ENCODE results near the gene CRTAC1. TPM values are rescaled to one million over a fixed set of nuclear protein-coding genes. Genes with fewer than 3 reads are reported as not detected.

The CRTAC1 gene
- total RNA-seq, 1 experiment from 2014 or later: 1.2 TPM

GRCh38 chr10:98000346-98000745 is 30.1 kb downstream of the CRTAC1 start:
- ATAC-seq (no peak), DNase-seq (ENCODE audit: low spot score) (no peak)
- Mint-ChIP-seq H3K4me1 (peaks cover 7% of the 10 kb centered on the region), H3K4me3 (no peak overlapping the region), H3K9me3 (peaks cover 10% of the 10 kb centered on the region), H3K36me3 (peaks cover 2% of the 10 kb centered on the region; the same call in 1 of the 2 replicates), H3K27me3 (ENCODE audit: low read depth) (no peaks in the 10 kb centered on the region; the same call in none of the 2 replicates), H3K27ac (no peak overlapping the region)
- CTCF ChIA-PET: interaction anchor here (0.6 to 1.7 kb wide), 3 partner anchors 10 to 135 kb away, joined by 3 to 14 read pairs (median 3); no protein-coding TSS in a partner anchor
- TF ChIP-seq, protein P1, sequence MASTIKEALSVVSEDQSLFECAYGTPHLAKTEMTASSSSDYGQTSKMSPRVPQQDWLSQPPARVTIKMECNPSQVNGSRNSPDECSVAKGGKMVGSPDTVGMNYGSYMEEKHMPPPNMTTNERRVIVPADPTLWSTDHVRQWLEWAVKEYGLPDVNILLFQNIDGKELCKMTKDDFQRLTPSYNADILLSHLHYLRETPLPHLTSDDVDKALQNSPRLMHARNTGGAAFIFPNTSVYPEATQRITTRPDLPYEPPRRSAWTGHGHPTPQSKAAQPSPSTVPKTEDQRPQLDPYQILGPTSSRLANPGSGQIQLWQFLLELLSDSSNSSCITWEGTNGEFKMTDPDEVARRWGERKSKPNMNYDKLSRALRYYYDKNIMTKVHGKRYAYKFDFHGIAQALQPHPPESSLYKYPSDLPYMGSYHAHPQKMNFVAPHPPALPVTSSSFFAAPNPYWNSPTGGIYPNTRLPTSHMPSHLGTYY (CRISPR knock-in tag; IDR thresholded peaks at IDR 0.05): no peak
- no peak for TF ChIP-seq ATF6 (CRISPR knock-in tag; IDR thresholded peaks at IDR 0.05)
- no peak for TF ChIP-seq ELF4 (CRISPR knock-in tag; IDR thresholded peaks at IDR 0.05; ENCODE audit: low read depth)
- TF ChIP-seq MXD4 (CRISPR knock-in tag; IDR thresholded peaks at IDR 0.05; ENCODE audit: borderline replicate concordance): no peak
- no peak for TF ChIP-seq RORB (CRISPR knock-in tag; IDR thresholded peaks at IDR 0.05)
- no peak for TF ChIP-seq RELA (CRISPR knock-in tag; IDR thresholded peaks at IDR 0.05; ENCODE audit: borderline replicate concordance)
- no peak for TF ChIP-seq TP53 (CRISPR knock-in tag; IDR thresholded peaks at IDR 0.05)
- no peak for TF ChIP-seq GRHL2 (CRISPR knock-in tag; IDR thresholded peaks at IDR 0.05; ENCODE audit: insufficient replicate concordance, severe bottlenecking)
- TF ChIP-seq OVOL2 (CRISPR knock-in tag; IDR thresholded peaks at IDR 0.05; ENCODE audit: borderline replicate concordance): no peak
- no peak for TF ChIP-seq ZNF671 (CRISPR knock-in tag; IDR thresholded peaks at IDR 0.05)
- POLR2A ChIA-PET: no interaction called here

- CTCF ChIA-PET: interaction anchor here (0.7 to 1.7 kb wide), 3 partner anchors 10 to 85 kb away, joined by 3 to 14 read pairs (median 3); no protein-coding TSS in a partner anchor
- POLR2A ChIA-PET: no interaction called here
- H3K36me3 Mint-ChIP-seq: peaks cover 2% of the 10 kb centered on the region; the same call in 1 of the 2 replicates
- no peaks in the 10 kb centered on the region; the same call in none of the 2 replicates for H3K27me3 Mint-ChIP-seq (ENCODE audit: low read depth)
- H3K4me3 Mint-ChIP-seq: no peak overlapping the region
- H3K27ac Mint-ChIP-seq: no peak overlapping the region
- DNase-seq (ENCODE audit: low spot score) (no peak), ATAC-seq (no peak)
- H3K4me1 Mint-ChIP-seq: peaks cover 7% of the 10 kb centered on the region
- peaks cover 10% of the 10 kb centered on the region for H3K9me3 Mint-ChIP-seq
- TF ChIP-seq ARID4B (CRISPR knock-in tag; IDR thresholded peaks at IDR 0.05; ENCODE audit: borderline replicate concordance): no peak
- no peak for TF ChIP-seq E2F4 (CRISPR knock-in tag; IDR thresholded peaks at IDR 0.05; ENCODE audit: borderline replicate concordance, low read depth)
- no peak for TF ChIP-seq ETV6 (CRISPR knock-in tag; IDR thresholded peaks at IDR 0.05)
- TF ChIP-seq JAZF1 (CRISPR knock-in tag; IDR thresholded peaks at IDR 0.05): no peak
- no peak for TF ChIP-seq NFYB (CRISPR knock-in tag; conservative IDR thresholded peaks at IDR 0.05; ENCODE audit: low read depth)
- TF ChIP-seq CTCF (IDR thresholded peaks at IDR 0.05): no peak
- TF ChIP-seq, protein P2, sequence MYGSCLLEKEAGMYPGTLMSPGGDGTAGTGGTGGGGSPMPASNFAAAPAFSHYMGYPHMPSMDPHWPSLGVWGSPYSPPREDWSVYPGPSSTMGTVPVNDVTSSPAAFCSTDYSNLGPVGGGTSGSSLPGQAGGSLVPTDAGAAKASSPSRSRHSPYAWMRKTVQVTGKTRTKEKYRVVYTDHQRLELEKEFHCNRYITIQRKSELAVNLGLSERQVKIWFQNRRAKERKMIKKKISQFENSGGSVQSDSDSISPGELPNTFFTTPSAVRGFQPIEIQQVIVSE (CRISPR knock-in tag; IDR thresholded peaks at IDR 0.05; ENCODE audit: borderline replicate concordance): no peak
- no peak for TF ChIP-seq NR3C1 (CRISPR knock-in tag; conservative IDR thresholded peaks at IDR 0.05; ENCODE audit: low read depth)
- no peak for TF ChIP-seq MXD4 (CRISPR knock-in tag; IDR thresholded peaks at IDR 0.05; ENCODE audit: borderline replicate concordance)
- TF ChIP-seq GABPB1 (CRISPR knock-in tag; IDR thresholded peaks at IDR 0.05): no peak
- no peak for TF ChIP-seq AFF4 (CRISPR knock-in tag; IDR thresholded peaks at IDR 0.05; ENCODE audit: borderline replicate concordance)
Measured at GRCh38 chr10:97999923-98000248, 30.5 kb downstream of the CRTAC1 start.

Measured in WTC11 (cell line).